Small intestine (tissue), 7 donors: ENCODE measurements around the gene AKR7A3. TPM values are rescaled to one million over a fixed set of nuclear protein-coding genes. Genes with fewer than 3 reads are reported as not detected.
A peak's percentile ranks its signal among the peaks of the same experiment; 100 is the strongest.
"Not testable (repeated sequence)": the region's sequence is repeated elsewhere in the genome, so short reads cannot be mapped to it uniquely, and the experiment has no call there.

ENCODE experiments used
- DNase-seq, 2 donors: peaks; one replicate each; pipeline versions ENCODE4 v3.0.0 to v3.0.0-alpha.2; 2013
- FAIRE-seq: peaks from 2 replicates; lab custom pipeline; 2012; peaks lifted over from hg19 to GRCh38; lab: Jason Lieb, UNC
- H3K27ac ChIP-seq, 3 donors: one replicate each; pipeline ENCODE4 v1.5.1; 2013; ENCODE audit warnings: low read length in 2 of 3, mild to moderate bottlenecking in 2 of 3, control low read depth in 1 of 3, inconsistent platforms in 1 of 3, low read depth in 1 of 3, moderate library complexity in 1 of 3
- H3K27me3 ChIP-seq, 3 donors: one replicate each; pipeline ENCODE4 v1.6.1; 2013; ENCODE audit warnings: low read length in 3 of 3, inconsistent platforms in 1 of 3; ENCODE audit not compliant: control insufficient read depth in 3 of 3, insufficient read depth in 3 of 3
- H3K36me3 ChIP-seq, 3 donors: one replicate each; pipeline ENCODE4 v1.6.1; 2013; ENCODE audit warnings: low read length in 3 of 3, inconsistent platforms in 1 of 3, low read depth in 1 of 3, mild to moderate bottlenecking in 1 of 3, moderate library complexity in 1 of 3; ENCODE audit not compliant: control insufficient read depth in 3 of 3, insufficient read depth in 2 of 3
- H3K4me1 ChIP-seq, 3 donors: one replicate each; pipeline ENCODE4 v1.6.1; 2013; ENCODE audit warnings: low read length in 2 of 3, inconsistent platforms in 1 of 3, low read depth in 1 of 3, mild to moderate bottlenecking in 1 of 3, moderate library complexity in 1 of 3; ENCODE audit not compliant: control insufficient read depth in 3 of 3, insufficient read depth in 2 of 3
- H3K4me3 ChIP-seq, 3 donors: one replicate each; pipeline ENCODE4 v1.5.1; 2013; ENCODE audit warnings: low read length in 3 of 3, control low read depth in 1 of 3, inconsistent platforms in 1 of 3, low read depth in 1 of 3, mild to moderate bottlenecking in 1 of 3, moderate library complexity in 1 of 3
- H3K9me3 ChIP-seq, 2 donors: one replicate each; pipeline ENCODE4 v1.6.1; 2013; ENCODE audit warnings: low read depth in 1 of 2, low read length in 1 of 2; ENCODE audit not compliant: control insufficient read depth in 2 of 2, insufficient read depth in 1 of 2
- WGBS, 3 donors: extraction: QIAGEN DNeasy Blood & Tissue Kit; methylation state at CpG; one replicate each; pipeline ENCODE4 v1.1.7; 2013; 5-methylcytosine and 5-hydroxymethylcytosine counted together
- polyA plus RNA-seq, 4 donors: library from polyadenylated mRNA; stranded (reverse) in 3 of 4; unstranded in 1 of 4; fragments of 200-250 nt in 3 of 4; fragments of 120-200 nt in 1 of 4; gene quantifications; one replicate each; pipeline versions ENCODE4 v1.2.1 to v1.2.3, GENCODE V29; 2013
- donor health status: healthy with polysubstance abuse.
- donor health status: control.
- donor health status: control.
- donor health status: Bipolar disorder and iron deficiency.
- donor health status: healthy.

Gene AKR7A3
- polyA plus RNA-seq, 4 donors, result 3.4 to 1,138 (median 636) TPM

- Histone ChIP-seq H3K4me3 (peak overlapping the region in 2 of 3 donors; percentile 63 to 76), H3K27me3 (peaks cover 0 to 2% (median 0%) of the 10 kb centered on the region in 3 donors), H3K27ac (peak overlapping the region; percentile 69 to 98 (median 87)), H3K4me1 (peaks cover 0 to 29% (median 2%) of the 10 kb centered on the region in 3 donors), H3K36me3 (peaks cover 0 to 26% (median 13%) of the 10 kb centered on the region in 3 donors), H3K9me3 (peaks cover 0 to 3% of the 10 kb centered on the region in 2 donors)
- WGBS, 3 donors, result 25 to 68% (median 41%) methylated on average over 17 to 22 of the region's 22 CpGs
- FAIRE-seq (no peak), DNase-seq (peak; percentile 74 to 97)
Measured at GRCh38 chr1:19273106-19273843, 15.3 kb downstream of the AKR7A3 start.

GRCh38 chr1:19272064-19272463 is 16.5 kb downstream of the AKR7A3 start:
- DNase-seq (peak; percentile 18 to 78), FAIRE-seq (no peak)
- Histone ChIP-seq H3K4me1 (peaks cover 0 to 29% (median 2%) of the 10 kb centered on the region in 3 donors), H3K27ac (peak overlapping the region in 2 of 3 donors; percentile 49 to 98), H3K9me3 (peaks cover 0 to 3% of the 10 kb centered on the region in 2 donors), H3K27me3 (peaks cover 0 to 2% (median 0%) of the 10 kb centered on the region in 3 donors), H3K4me3 (peak overlapping the region in 1 of 3 donors; percentile 76), H3K36me3 (peaks cover under 1 to 33% (median 15%) of the 10 kb centered on the region in 3 donors)

- H3K27me3 ChIP-seq, FAIRE-seq, H3K9me3 ChIP-seq: not testable (repeated sequence)
- WGBS, 3 donors, result 45 to 60% (median 48%) methylated on average over 4 to 6 of the region's 6 CpGs
- peak in 1 of 2 donors; percentile 87 for DNase-seq
- Histone ChIP-seq H3K4me3 (peak overlapping the region in 1 of 3 donors; percentile 36), H3K4me1 (peaks cover 0 to 29% (median 2%) of the 10 kb centered on the region in 3 donors), H3K27ac (peak overlapping the region in 2 of 3 donors; percentile 49 to 90), H3K36me3 (peaks cover 2 to 39% (median 22%) of the 10 kb centered on the region in 3 donors)
Measured at GRCh38 chr1:19270343-19270730, 18.2 kb downstream of the AKR7A3 start.

- 31 to 59% (median 54%) methylated on average over 4 to 9 of the region's 9 CpGs for WGBS, 3 donors
- peaks cover 0 to 26% (median 2%) of the 10 kb centered on the region in 3 donors for H3K4me1 ChIP-seq
- not testable (repeated sequence) for H3K27me3 ChIP-seq, FAIRE-seq, H3K4me3 ChIP-seq, H3K9me3 ChIP-seq, DNase-seq
- peaks cover 2 to 39% (median 22%) of the 10 kb centered on the region in 3 donors for H3K36me3 ChIP-seq
- H3K27ac ChIP-seq, result peak overlapping the region in 1 of 3 donors; percentile 90
Measured at GRCh38 chr1:19269427-19270342, 18.9 kb downstream of the AKR7A3 start.

GRCh38 chr1:19268445-19268844 is 20.1 kb downstream of the AKR7A3 start:
- no peaks in the 10 kb centered on the region for H3K27me3 ChIP-seq
- no peak overlapping the region for H3K27ac ChIP-seq
- no peak overlapping the region for H3K4me3 ChIP-seq
- H3K9me3 ChIP-seq, result no peaks in the 10 kb centered on the region
- DNase-seq (no peak), FAIRE-seq (no peak)
- WGBS, 3 donors, result 83 to 92% (median 87%) methylated on average over 11 of the region's 11 CpGs
- H3K36me3 ChIP-seq, result peaks cover 2 to 39% (median 20%) of the 10 kb centered on the region in 3 donors
- H3K4me1 ChIP-seq, result peaks cover 0 to 20% (median 0%) of the 10 kb centered on the region in 3 donors

GRCh38 chr1:19262744-19263143 is 25.8 kb downstream of the AKR7A3 start:
- Histone ChIP-seq H3K4me1 (no peaks in the 10 kb centered on the region), H3K36me3 (peaks cover 15 to 53% (median 23%) of the 10 kb centered on the region in 3 donors), H3K9me3 (no peaks in the 10 kb centered on the region), H3K27me3 (no peaks in the 10 kb centered on the region), H3K4me3 (no peak overlapping the region), H3K27ac (no peak overlapping the region)
- no peak for FAIRE-seq
- WGBS, 3 donors, result 91 to 97% (median 95%) methylated on average over 5 of the region's 5 CpGs
- DNase-seq, result no peak

- no peak overlapping the region for H3K4me3 ChIP-seq
- no peaks in the 10 kb centered on the region for H3K27me3 ChIP-seq
- 79 to 84% (median 83%) methylated on average over 5 of the region's 5 CpGs for WGBS, 3 donors
- H3K9me3 ChIP-seq, result no peaks in the 10 kb centered on the region
- H3K36me3 ChIP-seq, result peaks cover 19 to 58% (median 23%) of the 10 kb centered on the region in 3 donors
- H3K4me1 ChIP-seq, result no peaks in the 10 kb centered on the region
- H3K27ac ChIP-seq, result no peak overlapping the region
- DNase-seq (no peak), FAIRE-seq (no peak)
Measured at GRCh38 chr1:19262047-19262446, 26.5 kb downstream of the AKR7A3 start.
